A673 (cell line): Measurements from ENCODE around the gene MYL11. TPM values are rescaled to one million over a fixed set of nuclear protein-coding genes. Genes with fewer than 3 reads are reported as not detected.
"Not testable (repeated sequence)": the region's sequence is repeated elsewhere in the genome, so short reads cannot be mapped to it uniquely, and the experiment has no call there.

Experiments
- BruUV-seq: library from RNA; stranded (reverse); fragments of 400-500 nt; replicated peaks from 2 replicates; lab custom pipeline; 2021; lab: Mats Ljungman, UMichigan
- CTCF ChIA-PET: fragments of 300-600 bp; sonication (Branson Sonifier 250); formaldehyde crosslinking; loops from one replicate; lab custom pipeline; 2022; ENCODE audit warnings: antibody characterized with exemption; lab: Charles Lee
- POLR2A ChIA-PET: fragments of 300-600 bp; sonication (Branson Sonifier 250); formaldehyde crosslinking; loops from one replicate; lab custom pipeline; 2022; ENCODE audit warnings: antibody characterized with exemption; ENCODE audit not compliant: low non-redundant PET; lab: Charles Lee
- DNase-seq: peaks from one replicate; pipeline ENCODE4 v3.0.0-alpha.2; 2015; ENCODE audit warnings: low spot score
- H3K27ac ChIP-seq: fragments of 200-600 bp; sonication (generic); 2 replicates; pipeline ENCODE4 v1.5.1; 2016; ENCODE audit warnings: mixed run types, low read depth, mild to moderate bottlenecking, mixed read lengths, antibody characterized with exemption, low read length; ENCODE audit not compliant: poor library complexity, severe bottlenecking
- H3K27me3 ChIP-seq: fragments of 200-600 bp; sonication (generic); replicated peaks from 2 replicates; pipeline ENCODE4 v1.6.1; 2017; ENCODE audit warnings: mixed run types, low read depth, mild to moderate bottlenecking, mixed read lengths, antibody characterized with exemption, low read length; ENCODE audit not compliant: insufficient read depth, poor library complexity
- H3K36me3 ChIP-seq: fragments of 200-600 bp; sonication (generic); 2 replicates; pipeline ENCODE4 v1.6.1; 2016; ENCODE audit warnings: mixed run types, mild to moderate bottlenecking, mixed read lengths, antibody characterized with exemption, low read length; ENCODE audit not compliant: insufficient read depth, poor library complexity, severe bottlenecking
- H3K4me1 ChIP-seq: fragments of 200-600 bp; sonication (generic); 2 replicates; pipeline ENCODE4 v1.6.1; 2017; ENCODE audit warnings: mixed run types, mild to moderate bottlenecking, mixed read lengths, antibody characterized with exemption, low read length; ENCODE audit not compliant: insufficient read depth, poor library complexity, severe bottlenecking
- H3K4me3 ChIP-seq: fragments of 200-600 bp; sonication (generic); 2 replicates; pipeline ENCODE4 v1.5.1; 2016; ENCODE audit warnings: low read depth, mixed run types, mild to moderate bottlenecking, mixed read lengths, low read length; ENCODE audit not compliant: poor library complexity, severe bottlenecking
- H3K9me3 ChIP-seq: fragments of 200-600 bp; sonication (generic); 2 replicates; pipeline ENCODE4 v1.6.1; 2016; ENCODE audit warnings: mixed run types, low read depth, mild to moderate bottlenecking, mixed read lengths, antibody characterized with exemption, low read length; ENCODE audit not compliant: poor library complexity, severe bottlenecking
- EZH2 ChIP-seq: fragments of 200-600 bp; sonication (generic); IDR thresholded peaks from 2 replicates; pipeline ENCODE4 v1.6.1; 2017; ENCODE audit warnings: borderline replicate concordance, low read depth, mild to moderate bottlenecking, mixed read lengths, antibody characterized with exemption, low read length; ENCODE audit not compliant: poor library complexity, severe bottlenecking
- intact Hi-C: fragments of 100-400 bp; cut with micrococcal nuclease; formaldehyde crosslinking; loops from one replicate; pipeline ENCODE4 v1.10.0; 2022; ENCODE audit not compliant: unreplicated experiment
- total RNA-seq: library from RNA; stranded (reverse); gene quantifications from 2 replicates; pipeline ENCODE4 v1.2.3, GENCODE V29; 2021
- TF ChIP-seq, protein P1 (sequence below): fragments of 300-800, 200-600 bp; sonication (generic); conservative IDR thresholded peaks from 2 replicates; pipeline ENCODE4 v1.5.1; 2017; ENCODE audit warnings: low read depth, mild to moderate bottlenecking, antibody characterized with exemption, low read length, moderate library complexity, mixed read lengths

Gene MYL11
- total RNA-seq, 1 experiment from 2014 or later = not detected

DNA sequence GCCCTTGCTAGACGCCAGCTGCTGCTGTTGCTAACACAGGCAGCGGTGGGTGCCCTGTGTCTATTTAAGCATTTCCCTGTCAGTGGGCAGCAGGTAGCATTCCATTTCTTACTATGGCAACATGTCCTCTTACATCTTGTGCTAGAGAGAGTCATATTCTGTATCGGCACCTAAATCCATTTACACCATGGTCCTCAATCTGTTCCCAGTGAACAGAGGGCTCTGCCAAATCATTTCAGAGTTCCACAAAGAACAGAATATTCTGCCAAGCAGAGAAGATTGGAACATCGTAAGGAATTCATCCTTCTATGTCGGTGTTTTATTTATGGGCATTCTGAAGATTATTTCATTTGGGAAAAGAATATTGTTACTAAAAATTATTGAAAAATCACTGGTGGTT is 35.9 kb upstream of the MYL11 start:
- intact Hi-C loops, H3K27ac ChIP-seq, H3K4me1 ChIP-seq, DNase-seq, POLR2A ChIA-PET, H3K4me3 ChIP-seq, H3K36me3 ChIP-seq, BruUV-seq, H3K27me3 ChIP-seq, H3K9me3 ChIP-seq, CTCF ChIA-PET: not testable (repeated sequence)

DNA sequence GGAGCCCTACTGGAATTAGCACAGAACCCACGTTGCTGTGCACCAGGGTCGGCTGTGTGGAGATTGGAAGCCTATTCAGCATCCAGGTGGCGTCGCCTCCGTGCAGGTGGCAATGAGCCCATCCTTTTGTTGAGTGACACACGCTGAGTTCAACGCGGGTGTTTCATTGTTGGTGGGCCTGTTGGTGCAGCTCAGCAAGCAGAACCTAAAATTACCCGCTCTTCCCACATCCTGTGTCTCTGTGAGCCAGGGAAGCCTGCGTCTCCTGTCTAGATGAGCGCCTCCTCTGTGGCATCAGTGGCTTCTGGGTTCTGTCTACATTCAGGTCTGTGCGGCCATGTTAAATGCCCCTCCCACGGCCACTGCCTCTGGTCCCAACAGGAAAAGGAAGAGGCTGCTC is 34.0 kb upstream of the MYL11 start:
- ChIA-PET CTCF (no interaction called here), POLR2A (no interaction called here)
- no peaks in the 10 kb centered on the region for H3K9me3 ChIP-seq
- DNase-seq = no peak
- H3K27ac ChIP-seq = no peak overlapping the region
- intact Hi-C loops = no loop called here
- BruUV-seq = no TSS peak
- H3K36me3 ChIP-seq = no peaks in the 10 kb centered on the region
- H3K4me3 ChIP-seq = no peak overlapping the region
- H3K4me1 ChIP-seq = no peaks in the 10 kb centered on the region
- TF ChIP-seq, protein P1, sequence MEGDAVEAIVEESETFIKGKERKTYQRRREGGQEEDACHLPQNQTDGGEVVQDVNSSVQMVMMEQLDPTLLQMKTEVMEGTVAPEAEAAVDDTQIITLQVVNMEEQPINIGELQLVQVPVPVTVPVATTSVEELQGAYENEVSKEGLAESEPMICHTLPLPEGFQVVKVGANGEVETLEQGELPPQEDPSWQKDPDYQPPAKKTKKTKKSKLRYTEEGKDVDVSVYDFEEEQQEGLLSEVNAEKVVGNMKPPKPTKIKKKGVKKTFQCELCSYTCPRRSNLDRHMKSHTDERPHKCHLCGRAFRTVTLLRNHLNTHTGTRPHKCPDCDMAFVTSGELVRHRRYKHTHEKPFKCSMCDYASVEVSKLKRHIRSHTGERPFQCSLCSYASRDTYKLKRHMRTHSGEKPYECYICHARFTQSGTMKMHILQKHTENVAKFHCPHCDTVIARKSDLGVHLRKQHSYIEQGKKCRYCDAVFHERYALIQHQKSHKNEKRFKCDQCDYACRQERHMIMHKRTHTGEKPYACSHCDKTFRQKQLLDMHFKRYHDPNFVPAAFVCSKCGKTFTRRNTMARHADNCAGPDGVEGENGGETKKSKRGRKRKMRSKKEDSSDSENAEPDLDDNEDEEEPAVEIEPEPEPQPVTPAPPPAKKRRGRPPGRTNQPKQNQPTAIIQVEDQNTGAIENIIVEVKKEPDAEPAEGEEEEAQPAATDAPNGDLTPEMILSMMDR = no peak
- TF ChIP-seq EZH2 = no peak
- H3K27me3 ChIP-seq = no peaks in the 10 kb centered on the region

DNA sequence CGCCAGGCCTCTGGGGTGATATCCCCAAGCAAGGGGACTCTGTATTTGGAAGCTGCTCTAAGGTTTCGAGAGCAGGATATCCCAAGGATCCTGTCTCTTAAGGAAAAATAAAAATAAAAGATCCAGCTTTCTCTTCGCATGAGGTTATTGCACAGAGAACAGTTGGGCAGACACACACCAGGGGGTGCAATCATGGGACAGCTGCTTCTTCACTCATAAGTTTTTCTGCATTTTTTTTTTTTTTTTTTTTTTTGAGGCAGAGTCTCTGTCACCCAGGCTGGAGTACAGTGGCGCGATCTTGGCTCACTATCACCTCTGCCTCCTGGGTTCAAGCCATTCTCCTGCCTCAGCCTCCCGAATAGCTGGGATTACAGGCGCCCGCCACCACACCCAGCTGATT is 32.6 kb upstream of the MYL11 start:
- H3K4me1 ChIP-seq, H3K36me3 ChIP-seq, BruUV-seq, CTCF ChIA-PET, H3K27ac ChIP-seq, H3K9me3 ChIP-seq, POLR2A ChIA-PET, H3K27me3 ChIP-seq, H3K4me3 ChIP-seq, DNase-seq, intact Hi-C loops: not testable (repeated sequence)

DNA sequence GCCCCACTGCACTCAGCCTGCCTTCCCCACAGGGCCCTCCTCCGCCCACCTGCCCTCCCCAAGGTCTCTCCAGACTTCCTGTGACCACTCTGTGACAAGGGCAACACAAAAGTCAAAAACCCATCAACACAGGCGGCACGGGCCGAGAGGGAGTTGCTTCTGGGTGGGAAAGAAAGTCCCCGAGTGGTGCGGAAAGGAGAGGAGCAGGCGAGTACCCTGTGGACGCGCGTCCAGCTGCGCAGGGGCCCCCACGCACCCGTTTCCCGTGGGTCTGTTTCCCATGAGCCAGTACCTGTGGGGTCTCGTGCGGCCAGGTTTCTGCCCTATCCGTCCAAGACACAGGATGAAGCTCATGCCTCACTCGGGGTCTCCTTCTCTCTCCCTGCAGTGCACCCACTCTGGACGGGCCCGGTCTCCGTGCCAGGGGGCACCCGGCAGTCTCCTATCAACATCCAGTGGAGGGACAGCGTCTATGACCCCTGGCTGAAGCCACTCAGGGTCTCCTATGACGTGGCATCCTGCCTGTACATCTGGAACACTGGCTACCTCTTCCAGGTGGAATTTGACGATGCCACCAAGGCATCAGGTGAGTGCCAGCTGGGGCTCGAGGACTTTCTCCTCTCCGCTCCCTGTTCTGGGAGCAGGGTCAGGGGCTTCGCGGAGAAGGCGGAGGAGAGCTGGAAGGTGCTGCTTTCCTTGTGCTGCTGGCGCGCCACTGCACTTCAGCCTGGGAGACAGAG is 31.7 kb upstream of the MYL11 start:
- TF ChIP-seq, protein P1 = no peak
- TF ChIP-seq EZH2 = no peak
- POLR2A ChIA-PET = no interaction called here
- no TSS peak for BruUV-seq

DNA sequence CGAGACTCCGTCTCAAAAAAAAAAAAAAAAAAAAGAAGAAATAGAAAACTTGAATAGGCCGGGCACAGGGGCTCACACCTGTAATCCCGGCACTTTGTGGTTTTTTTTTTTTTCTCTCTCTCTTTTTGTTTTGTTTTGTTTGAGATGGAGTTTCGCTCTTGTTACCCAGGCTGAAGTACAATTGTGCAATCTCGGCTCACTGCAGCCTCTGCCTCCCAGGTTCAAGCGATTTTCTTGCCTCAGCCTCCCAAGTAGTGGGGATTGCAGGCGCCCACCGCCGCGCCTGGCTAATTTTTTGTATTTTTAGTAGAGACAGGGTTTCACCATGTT is 31.1 kb upstream of the MYL11 start:
- intact Hi-C loops, POLR2A ChIA-PET, H3K9me3 ChIP-seq, BruUV-seq, DNase-seq, H3K36me3 ChIP-seq, CTCF ChIA-PET, H3K27me3 ChIP-seq, H3K27ac ChIP-seq, H3K4me3 ChIP-seq, H3K4me1 ChIP-seq: not testable (repeated sequence)

More for the DNA sequence above, 31.7 kb upstream of the MYL11 start:
- no peak for DNase-seq
- H3K9me3 ChIP-seq = no peaks in the 10 kb centered on the region
- intact Hi-C loops = no loop called here
- H3K27ac ChIP-seq = no peak overlapping the region
- no peaks in the 10 kb centered on the region for H3K27me3 ChIP-seq
- CTCF ChIA-PET = no interaction called here
- no peaks in the 10 kb centered on the region for H3K4me1 ChIP-seq
- H3K4me3 ChIP-seq = no peak overlapping the region
- H3K36me3 ChIP-seq = no peaks in the 10 kb centered on the region
